Sciatic nerve (tissue), 2 donors: ENCODE data around the gene DPPA5. TPM values are rescaled to one million over a fixed set of nuclear protein-coding genes. Genes with fewer than 3 reads are reported as not detected.
"Not testable (repeated sequence)": the region's sequence is repeated elsewhere in the genome, so short reads cannot be mapped to it uniquely, and the experiment has no call there.

ENCODE experiments used
- ATAC-seq: fragments of 200-7000 bp; cut with Tn5 transposase; one replicate; pipeline ENCODE4 v1.9.1; 2020; ENCODE audit warnings: mild to moderate bottlenecking, moderate library complexity
- DNase-seq: peaks from one replicate; pipeline ENCODE4 v3.0.0-alpha.2; 2020; ENCODE audit warnings: low spot score
- intact Hi-C: fragments of 100-400 bp; cut with DNase I; formaldehyde crosslinking; loops from one replicate; pipeline ENCODE4 v1.14.2; 2022
- total RNA-seq: library from RNA; stranded (reverse); fragmentation: NEBNext Ultra II Directional; extraction: Animal tissue kit (Norgen Biotek cat#: 25700); gene quantifications from one replicate; pipeline ENCODE4 v1.2.1, GENCODE V29; 2021
- donor health status: DM: no; HTN: no; CAD: no.
- donor health status: DM: no; HTN: no; CAD: no.

DPPA5 gene
- total RNA-seq: not detected

GRCh38 chr6:73353636-73354593 lies at the start of gene DPPA5:
DPPA5 (minus strand) TSS chr6:73354276; CDS start chr6:73354225, 51 bp downstream.
- no peak for ATAC-seq
- DNase-seq: no peak
- intact Hi-C loops: no loop called here

- no peak for ATAC-seq
- intact Hi-C loops: no loop called here
- DNase-seq: no peak
Measured at GRCh38 chr6:73400656-73401055, 46.6 kb upstream of the DPPA5 start.

DNA sequence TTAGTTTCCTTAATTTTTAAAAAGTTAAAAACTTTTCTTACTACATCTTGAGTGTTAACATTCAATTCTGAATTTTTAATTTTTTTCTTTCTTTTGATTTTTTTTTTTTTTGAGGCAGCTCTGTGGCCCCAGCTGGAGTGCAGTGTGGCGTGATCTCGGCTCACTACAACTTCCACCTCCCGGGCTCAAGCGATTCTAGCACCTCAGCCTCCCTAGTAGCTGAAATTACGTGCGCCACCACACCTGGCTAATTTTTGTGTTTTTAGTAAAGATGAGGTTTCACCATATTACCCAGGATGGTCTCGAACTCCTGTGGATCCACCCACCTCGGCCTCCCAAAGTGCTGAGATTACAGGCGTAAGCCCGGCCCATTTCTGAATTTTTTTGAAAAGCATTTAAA lies 41.8 kb upstream of the DPPA5 start:
- no peak for DNase-seq
- intact Hi-C loops: no loop called here

GRCh38 chr6:73394577-73395354 lies 40.7 kb upstream of the DPPA5 start, which contains the start of gene DDX43:
DDX43 (plus strand) TSS chr6:73394828; CDS start chr6:73394906, 78 bp downstream.
- DNase-seq: peak; percentile 67
- intact Hi-C loops: no loop called here
- peak; percentile 88 for ATAC-seq

More for the DNA sequence above, 41.8 kb upstream of the DPPA5 start:
- ATAC-seq: no peak

DNA sequence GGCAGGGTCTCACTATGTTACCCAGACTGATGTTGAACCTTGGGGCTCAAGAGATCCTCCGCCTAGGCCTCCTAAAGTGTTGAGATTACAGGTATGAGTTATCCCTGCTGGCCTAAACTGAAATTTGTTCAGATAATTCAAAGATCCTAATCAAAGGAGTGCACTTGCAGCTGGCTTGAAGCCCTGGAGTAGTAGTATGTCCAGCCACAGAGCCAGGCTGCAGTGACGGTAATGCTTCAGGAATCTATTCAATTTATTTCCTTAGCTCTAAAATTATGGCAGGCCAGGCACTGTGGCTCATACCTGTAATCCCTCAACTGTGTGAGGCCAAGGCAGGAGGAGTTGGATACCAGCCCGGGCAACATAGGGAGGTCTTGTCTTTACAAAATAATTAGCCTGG lies 39.2 kb upstream of the DPPA5 start:
- ATAC-seq: no peak
- intact Hi-C loops: no loop called here
- DNase-seq: no peak

DNA sequence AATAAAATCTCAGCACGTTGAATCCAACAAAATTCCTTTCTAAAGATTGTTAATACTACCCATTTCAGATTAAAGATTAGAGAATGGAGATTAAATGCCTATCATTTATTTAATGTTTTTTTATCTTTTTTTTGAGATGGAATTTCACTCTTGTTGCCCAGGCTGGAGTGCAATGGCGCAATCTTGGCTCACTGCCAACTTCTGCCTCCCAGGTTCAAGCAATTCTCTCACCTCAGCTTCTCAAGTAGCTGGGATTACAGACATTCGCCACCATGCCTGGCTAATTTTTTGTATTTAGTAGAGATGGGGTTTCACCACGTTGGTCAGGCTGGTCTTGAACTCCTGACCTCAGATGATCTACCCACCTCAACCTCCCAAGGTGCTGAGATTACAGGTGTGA lies 38.1 kb upstream of the DPPA5 start:
- DNase-seq, ATAC-seq, intact Hi-C loops: not testable (repeated sequence)

GRCh38 chr6:73391675-73392074 lies 37.6 kb upstream of the DPPA5 start:
- ATAC-seq: no peak
- intact Hi-C loops: no loop called here
- no peak for DNase-seq

DNA sequence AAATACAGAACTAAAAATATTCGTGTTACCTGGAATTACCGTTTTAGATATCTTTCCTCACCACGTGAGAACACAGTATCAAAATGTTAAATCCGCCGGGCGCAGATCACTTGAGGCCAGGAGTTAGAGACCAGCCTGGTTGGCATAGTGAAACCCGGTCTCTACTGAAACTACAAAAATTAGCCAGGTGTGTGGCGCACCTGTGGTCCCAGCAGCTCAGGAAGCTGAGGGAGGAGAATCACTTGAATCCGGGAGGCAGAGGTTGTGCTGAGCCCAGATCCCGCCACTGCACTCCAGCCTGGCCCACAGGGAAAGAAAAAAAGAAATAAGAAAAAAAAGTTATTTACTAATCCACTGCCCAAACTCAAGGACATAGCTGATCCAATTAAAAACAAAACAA lies 35.8 kb upstream of the DPPA5 start:
- DNase-seq (no peak), ATAC-seq (no peak)
- intact Hi-C loops: no loop called here

DNA sequence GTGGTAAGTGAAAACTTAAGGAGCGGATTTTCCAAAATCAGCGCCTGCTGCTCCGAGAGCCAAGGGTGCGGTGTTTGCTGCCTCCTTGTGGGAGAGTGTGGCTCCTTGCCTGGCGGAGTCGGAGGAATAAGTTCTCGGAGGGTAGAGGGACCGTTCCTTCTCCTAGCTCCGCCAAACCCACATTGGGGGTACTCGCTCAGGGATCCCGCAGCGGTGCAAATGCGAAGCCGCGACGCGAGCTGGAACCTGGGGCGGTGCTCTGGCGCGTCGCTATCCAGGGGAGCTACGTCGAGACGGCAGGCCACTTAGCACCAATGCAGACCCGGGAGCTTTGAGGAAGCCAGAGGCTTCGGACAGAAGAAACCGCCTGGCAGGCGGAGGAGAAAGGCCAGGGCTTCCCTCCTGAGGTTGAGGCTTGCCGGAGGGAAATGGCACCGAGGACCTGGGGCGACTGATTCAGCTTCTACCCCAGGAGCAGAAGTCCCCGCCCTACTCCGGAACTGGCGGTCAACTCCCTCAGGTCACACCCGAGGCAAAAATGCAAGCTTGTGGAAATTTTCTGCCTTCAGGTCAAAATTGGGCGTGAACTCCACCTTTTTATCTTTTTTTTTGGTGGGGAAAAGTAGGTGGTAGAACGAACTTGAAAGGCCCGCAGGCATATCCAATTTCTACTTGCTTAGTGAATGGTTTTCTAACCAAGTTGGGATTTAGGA lies 34.9 kb upstream of the DPPA5 start:
- DNase-seq (peak; percentile 68), ATAC-seq (peak; percentile 87)
- intact Hi-C loops: no loop called here

DNA sequence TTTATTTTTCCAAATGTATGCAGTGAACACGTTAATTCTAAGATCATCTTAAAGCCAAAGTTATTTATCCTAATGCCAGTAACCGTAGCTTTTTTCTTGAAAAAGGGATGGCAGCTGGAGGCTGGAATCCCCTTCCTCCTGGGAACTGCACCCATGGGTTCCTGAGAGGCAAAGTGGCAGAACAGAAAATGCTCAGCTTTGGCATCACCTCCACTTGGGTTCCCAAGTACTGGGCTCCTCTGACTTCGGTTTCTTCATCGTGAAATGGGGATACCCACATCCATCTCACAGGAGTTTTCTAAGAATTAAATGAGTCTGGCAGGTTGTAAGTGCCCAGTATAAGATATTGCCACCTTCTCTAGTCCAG lies 34.3 kb upstream of the DPPA5 start:
- intact Hi-C loops: no loop called here
- DNase-seq: no peak
- ATAC-seq: peak; percentile 23

- DNase-seq (no peak), ATAC-seq (no peak)
- intact Hi-C loops: no loop called here
Measured at GRCh38 chr6:73382462-73383113, 28.5 kb upstream of the DPPA5 start.

- intact Hi-C loops, ATAC-seq, DNase-seq: not testable (repeated sequence)
Measured at GRCh38 chr6:73381531-73381930, 27.5 kb upstream of the DPPA5 start.

DNA sequence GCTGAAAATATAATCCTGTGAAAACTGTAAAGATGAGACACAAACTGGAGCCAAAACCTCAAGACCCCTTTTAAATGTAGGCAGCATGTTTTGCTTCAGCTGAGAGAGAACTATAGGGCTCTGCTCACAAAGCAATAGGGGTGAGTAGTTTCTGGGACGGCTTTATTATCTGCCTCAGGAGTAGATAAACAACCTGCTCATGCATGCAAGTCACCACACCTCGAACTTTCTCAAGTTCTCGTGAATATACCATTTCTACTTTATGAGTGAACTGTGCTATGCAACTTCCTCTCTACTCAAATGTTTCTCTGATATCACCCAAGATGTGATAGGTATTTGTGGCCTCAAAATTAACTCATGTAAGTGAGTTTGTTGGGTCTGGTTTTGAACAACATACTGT lies 23.1 kb upstream of the DPPA5 start:
- intact Hi-C loops: no loop called here
- ATAC-seq (no peak), DNase-seq (no peak)

GRCh38 chr6:73375216-73375615 lies 21.1 kb upstream of the DPPA5 start:
- ATAC-seq (no peak), DNase-seq (no peak)
- intact Hi-C loops: no loop called here

DNA sequence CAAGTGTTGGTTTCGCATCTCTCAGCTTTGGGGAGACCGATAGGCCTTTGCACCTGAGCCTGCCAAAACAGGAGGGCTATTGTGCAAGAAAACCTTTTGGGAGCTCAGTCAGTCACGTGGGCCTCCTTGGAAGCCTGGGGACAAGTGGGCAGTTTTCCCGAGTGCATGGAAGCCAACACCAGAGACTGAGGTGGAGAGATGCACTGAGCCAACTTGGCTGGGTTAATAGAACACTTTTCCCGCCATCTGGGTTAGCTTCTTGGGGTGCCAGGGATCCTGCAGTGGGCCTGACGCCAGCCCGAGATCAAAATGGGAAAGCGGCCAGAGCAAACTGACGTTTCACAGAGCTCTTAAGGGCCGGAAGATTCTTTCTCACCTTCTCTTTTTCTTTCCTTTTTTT lies 18.4 kb upstream of the DPPA5 start:
- no peak for ATAC-seq
- DNase-seq: no peak
- intact Hi-C loops: no loop called here

GRCh38 chr6:73371984-73372383 lies 17.9 kb upstream of the DPPA5 start:
- intact Hi-C loops: no loop called here
- DNase-seq (no peak), ATAC-seq (no peak)

DNA sequence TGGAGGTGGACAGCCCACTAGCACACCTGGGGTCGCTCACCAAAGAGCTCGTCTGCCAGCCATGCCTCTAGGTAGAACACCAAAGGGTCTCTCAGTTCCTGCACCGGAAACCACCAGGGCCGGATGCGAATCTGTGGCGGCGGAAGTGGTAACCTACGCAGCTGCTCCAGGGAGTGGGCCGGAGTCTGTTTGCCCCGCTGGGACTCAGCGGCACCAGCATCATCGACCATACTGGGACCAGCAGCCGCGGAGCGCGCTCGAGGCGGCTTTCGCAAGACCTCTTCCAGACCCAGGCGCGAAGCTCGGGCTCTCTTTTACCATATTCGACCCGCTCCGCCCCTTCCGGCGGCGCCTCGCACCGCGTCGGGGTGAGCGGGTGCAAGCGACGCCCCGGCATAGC lies 15.5 kb upstream of the DPPA5 start, which contains the start of gene OOEP:
TSS of gene OOEP (minus strand) at position 335 of the 400 bp plus-strand sequence. CDS start at position 230, 105 bp downstream.
- DNase-seq (no peak), ATAC-seq (no peak)
- intact Hi-C loops: loop anchor here (5.0 kb wide), 1 partner anchor 643 kb away; no protein-coding TSS in a partner anchor

DNA sequence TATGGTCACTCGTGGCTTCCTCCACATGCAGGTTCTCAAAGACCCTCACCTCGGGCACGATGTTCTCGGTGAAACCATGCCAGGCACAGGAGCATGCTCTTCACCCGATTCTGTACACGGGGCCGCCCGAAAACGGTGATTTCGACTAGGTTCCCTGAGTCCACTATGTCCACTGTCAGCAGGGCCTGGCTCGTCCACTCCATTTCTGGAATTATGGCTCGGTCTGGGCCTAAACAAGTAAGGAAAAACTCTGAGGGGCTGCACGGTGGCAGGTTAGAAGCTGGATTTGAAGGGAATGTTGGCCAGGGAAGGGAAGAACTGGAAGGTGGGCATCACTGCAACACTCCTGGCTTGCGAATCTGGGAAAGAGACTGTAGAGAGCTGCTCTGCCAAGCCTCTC lies 15.1 kb upstream of the DPPA5 start:
- ATAC-seq: no peak
- intact Hi-C loops: loop anchor here (5.0 kb wide), 1 partner anchor 643 kb away; no protein-coding TSS in a partner anchor
- DNase-seq: no peak
